Dermis lymphatic vessel endothelial cell (primary cell): ENCODE measurements around the gene ABAT. TPM values are rescaled to one million over a fixed set of nuclear protein-coding genes. Genes with fewer than 3 reads are reported as not detected.

Experiments used
- total RNA-seq: library from RNA; depleted of rRNA; stranded (reverse); fragments of >200 nt; gene quantifications from 2 replicates; pipeline ENCODE4 v1.2.1, GENCODE V29; 2014

ABAT gene
- total RNA-seq = 1.7 and 1.8 TPM in 2 replicates

DNA sequence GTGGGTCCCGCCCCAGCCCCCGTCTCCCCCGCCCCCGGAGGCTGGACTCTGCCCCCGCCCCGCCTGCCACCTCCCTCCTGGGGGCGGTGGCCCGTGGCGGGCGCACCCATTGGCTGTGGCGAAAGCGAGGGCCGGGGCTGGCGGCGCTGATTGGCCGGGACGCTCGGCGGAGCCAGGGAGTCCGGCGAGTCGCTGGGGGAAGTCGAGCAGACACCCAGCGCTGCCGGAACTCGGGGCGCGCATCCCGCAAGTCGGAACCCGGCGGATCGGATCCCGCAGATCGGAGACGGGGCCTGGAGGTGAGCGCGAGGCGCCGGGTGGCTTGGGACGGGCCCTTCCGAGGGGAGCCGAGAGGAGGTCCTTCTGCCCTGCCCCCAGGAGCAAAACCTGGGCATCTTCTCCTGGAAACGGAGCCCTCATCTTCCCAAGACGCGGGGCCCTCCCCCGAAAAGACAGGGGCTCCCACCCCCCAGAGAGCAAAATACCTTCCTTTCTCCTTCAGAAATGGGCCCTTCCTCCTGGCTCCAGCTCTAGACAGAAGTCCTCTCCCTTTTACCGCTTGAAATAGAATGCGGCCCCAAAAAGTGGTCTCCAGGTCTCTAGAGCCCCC is at the start of gene ABAT:
TSS of gene ABAT (plus strand) at position 205 of the 610 bp plus-strand sequence. CDS start 61,123 bp downstream, outside the sequence.

GRCh38 chr16:8797364-8798173 is 123.2 kb downstream of the ABAT start, which contains the start of the genes PMM2 and TMEM186:
TSS of gene PMM2 (plus strand) at chr16:8797839. CDS start at chr16:8797883, 44 bp downstream.
TSS of gene TMEM186 (minus strand) at chr16:8797639. CDS start at chr16:8797614, 25 bp downstream.

Other genes with a start within 250 kb of the ABAT start
- gene TMEM114, start 84.1 kb upstream of the ABAT start, total RNA-seq = not detected in 2 replicates
- 9.9 and 13.5 TPM in 2 replicates for gene METTL22, start 52.9 kb upstream of the ABAT start, total RNA-seq
- 4.3 and 4.6 TPM in 2 replicates for gene TMEM186, start 123.0 kb downstream of the ABAT start, total RNA-seq
- gene PMM2, start 123.2 kb downstream of the ABAT start, total RNA-seq = 15.0 and 20.0 TPM in 2 replicates
- gene CARHSP1, start 194.4 kb downstream of the ABAT start, total RNA-seq = 133 and 196 TPM in 2 replicates
- not detected in 2 replicates for gene LITAFD, start 207.7 kb downstream of the ABAT start, total RNA-seq